Muscle of arm (tissue), 12 donors: Measurements from ENCODE around the gene EXD3. TPM values are rescaled to one million over a fixed set of nuclear protein-coding genes. Genes with fewer than 3 reads are reported as not detected.

Experiments
- DNase-seq: peaks from one replicate; pipeline ENCODE4 v3.0.0-alpha.2; 2013
- polyA plus RNA-seq, 12 donors: library from polyadenylated mRNA; unstranded; fragments of 120-200 nt; gene quantifications; one replicate each; pipeline ENCODE4 v1.2.1, GENCODE V29; 2013; ENCODE audit not compliant: insufficient read length in 12 of 12

Gene EXD3
- polyA plus RNA-seq, 12 donors = 6.7 to 21.6 (median 11.6) TPM; not detected in 1

- no peak for DNase-seq
Measured at GRCh38 chr9:137295238-137295811, 127.6 kb downstream of the EXD3 start.

- DNase-seq = no peak
Measured at GRCh38 chr9:137294681-137295237, 128.2 kb downstream of the EXD3 start.

- DNase-seq = no peak
Measured at GRCh38 chr9:137294091-137294680, 128.8 kb downstream of the EXD3 start.

GRCh38 chr9:137293482-137294090 is 129.4 kb downstream of the EXD3 start:
- no peak for DNase-seq

- DNase-seq = no peak
Measured at GRCh38 chr9:137293094-137293481, 129.9 kb downstream of the EXD3 start.

GRCh38 chr9:137286975-137287383 is 136.0 kb downstream of the EXD3 start:
- DNase-seq = no peak

GRCh38 chr9:137281345-137282116 is 141.4 kb downstream of the EXD3 start:
- no peak for DNase-seq

- no peak for DNase-seq
Measured at GRCh38 chr9:137280474-137281344, 142.3 kb downstream of the EXD3 start.

GRCh38 chr9:137279741-137280473 is 143.1 kb downstream of the EXD3 start:
- DNase-seq = no peak

GRCh38 chr9:137278721-137279711 is 143.9 kb downstream of the EXD3 start:
- DNase-seq = no peak

GRCh38 chr9:137278061-137278701 is 144.8 kb downstream of the EXD3 start:
- no peak for DNase-seq

GRCh38 chr9:137277329-137278041 is 145.5 kb downstream of the EXD3 start, which contains the start of gene TOR4A:
TOR4A (plus strand) TSS chr9:137277726; CDS start chr9:137278690, 964 bp downstream.
- DNase-seq = peak; percentile 58

- peak; percentile 87 for DNase-seq
Measured at GRCh38 chr9:137276473-137277328, 146.3 kb downstream of the EXD3 start.

GRCh38 chr9:137275588-137276472 is 147.1 kb downstream of the EXD3 start:
- DNase-seq = no peak

- DNase-seq = no peak
Measured at GRCh38 chr9:137275203-137275587, 147.8 kb downstream of the EXD3 start.
